Thyroid gland (tissue), 4 donors: ENCODE data around the gene OR2A25. TPM values are rescaled to one million over a fixed set of nuclear protein-coding genes. Genes with fewer than 3 reads are reported as not detected.

Experiments
- DNase-seq, 2 donors: peaks; one replicate each; pipeline ENCODE4 v3.0.0-alpha.2; 2019
- H3K27ac ChIP-seq, 3 donors: fragments of 200-600 bp; sonication (generic); 1 replicate in 2 of 3; 2 replicates in 1 of 3; pipeline ENCODE4 v1.5.1; 2016 to 2019; ENCODE audit warnings: mild to moderate bottlenecking in 1 of 3, moderate library complexity in 1 of 3
- H3K27me3 ChIP-seq: fragments of 200-600 bp; sonication (generic); one replicate; pipeline ENCODE4 v1.5.1; 2019
- H3K36me3 ChIP-seq, 2 donors: fragments of 200-600 bp; sonication (generic); one replicate each; pipeline ENCODE4 v1.5.1; 2016 to 2019
- H3K4me1 ChIP-seq, 2 donors: fragments of 200-600 bp; sonication (generic); one replicate each; pipeline ENCODE4 v1.5.1; 2017 to 2019
- H3K4me3 ChIP-seq, 3 donors: fragments of 200-600 bp; sonication (generic); replicated peaks in 1 of 3; 1 replicate in 2 of 3; 2 replicates in 1 of 3; pipeline ENCODE4 v1.5.1; 2016; ENCODE audit warnings: mild to moderate bottlenecking in 1 of 3
- H3K9me3 ChIP-seq: fragments of 200-600 bp; sonication (generic); one replicate; pipeline ENCODE4 v1.5.1; 2017
- POLR2A ChIP-seq, 2 donors: fragments of 450-650 bp; IDR thresholded peaks; one replicate each; pipeline ENCODE4 v1.6.1; 2017; ENCODE audit warnings: antibody characterized with exemption in 2 of 2, mild to moderate bottlenecking in 2 of 2, moderate library complexity in 1 of 2
- WGBS, 2 donors: methylation state at CpG; one replicate each; pipeline ENCODE4 v1.1.5; 2017; 5-methylcytosine and 5-hydroxymethylcytosine counted together
- intact Hi-C: fragments of 100-400 bp; cut with DNase I; formaldehyde crosslinking; loops from one replicate; pipeline ENCODE4 v1.15.1; 2023
- total RNA-seq, 4 donors: library from RNA; depleted of rRNA; stranded (reverse); fragments of >200 nt; gene quantifications; one replicate each; pipeline ENCODE4 v1.2.3, GENCODE V29; 2016
- TF ChIP-seq, protein P1 (sequence below), 6 experiments: fragments of 200-600 bp in 3 of 6; fragments of 450-650 bp in 3 of 6; sonication (generic) in 3 of 6; IDR thresholded peaks; one replicate each; pipeline ENCODE4 v1.5.1; 2016 to 2019; ENCODE audit warnings: antibody characterized with exemption in 6 of 6, mild to moderate bottlenecking in 2 of 6, inconsistent platforms in 1 of 6, moderate library complexity in 1 of 6

The OR2A25 gene
- total RNA-seq, 4 donors from 2014 or later: not detected

DNA sequence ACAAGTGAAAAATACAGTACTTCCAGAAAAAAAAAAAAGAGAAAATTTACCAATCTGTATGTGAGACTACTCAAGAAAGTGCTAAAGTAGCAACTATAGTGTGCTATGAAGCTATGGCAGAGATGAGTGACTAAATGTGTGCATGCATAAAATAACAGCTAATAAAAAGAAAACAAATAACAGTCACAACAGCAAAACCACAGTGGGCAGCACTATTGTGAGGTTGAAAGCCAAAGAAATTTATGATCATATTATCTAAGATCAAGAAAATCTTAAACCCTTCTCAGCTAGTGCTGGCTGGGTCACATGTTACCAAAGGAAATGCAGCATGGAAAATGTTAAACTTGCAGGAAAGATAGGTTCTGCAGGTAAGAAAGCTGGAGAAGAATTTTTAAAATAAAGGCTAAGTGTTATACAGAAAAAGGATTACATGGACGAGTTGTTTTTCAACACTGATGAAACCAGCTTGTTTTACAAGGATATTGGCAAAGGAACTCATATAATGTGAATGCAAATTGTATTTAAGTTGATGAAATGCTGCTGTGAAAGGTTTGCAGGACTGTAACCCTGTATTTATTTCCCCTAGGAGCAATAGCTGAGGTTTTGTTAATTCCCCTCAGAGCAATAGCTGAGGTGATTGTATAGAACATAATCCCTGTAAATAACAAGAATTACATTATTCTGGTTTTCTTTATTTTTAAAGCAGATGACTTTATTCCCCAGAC, 36.5 kb upstream of the OR2A25 start:
- Histone ChIP-seq H3K27me3 (no peaks in the 10 kb centered on the region), H3K9me3 (no peaks in the 10 kb centered on the region), H3K4me3 (no peak overlapping the region), H3K4me1 (no peaks in the 10 kb centered on the region), H3K36me3 (no peaks in the 10 kb centered on the region), H3K27ac (no peak overlapping the region)
- intact Hi-C loops: no loop called here
- WGBS, 2 donors: 58 to 75% methylated on average over 1 of the region's 1 CpG
- TF ChIP-seq, protein P1, sequence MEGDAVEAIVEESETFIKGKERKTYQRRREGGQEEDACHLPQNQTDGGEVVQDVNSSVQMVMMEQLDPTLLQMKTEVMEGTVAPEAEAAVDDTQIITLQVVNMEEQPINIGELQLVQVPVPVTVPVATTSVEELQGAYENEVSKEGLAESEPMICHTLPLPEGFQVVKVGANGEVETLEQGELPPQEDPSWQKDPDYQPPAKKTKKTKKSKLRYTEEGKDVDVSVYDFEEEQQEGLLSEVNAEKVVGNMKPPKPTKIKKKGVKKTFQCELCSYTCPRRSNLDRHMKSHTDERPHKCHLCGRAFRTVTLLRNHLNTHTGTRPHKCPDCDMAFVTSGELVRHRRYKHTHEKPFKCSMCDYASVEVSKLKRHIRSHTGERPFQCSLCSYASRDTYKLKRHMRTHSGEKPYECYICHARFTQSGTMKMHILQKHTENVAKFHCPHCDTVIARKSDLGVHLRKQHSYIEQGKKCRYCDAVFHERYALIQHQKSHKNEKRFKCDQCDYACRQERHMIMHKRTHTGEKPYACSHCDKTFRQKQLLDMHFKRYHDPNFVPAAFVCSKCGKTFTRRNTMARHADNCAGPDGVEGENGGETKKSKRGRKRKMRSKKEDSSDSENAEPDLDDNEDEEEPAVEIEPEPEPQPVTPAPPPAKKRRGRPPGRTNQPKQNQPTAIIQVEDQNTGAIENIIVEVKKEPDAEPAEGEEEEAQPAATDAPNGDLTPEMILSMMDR (IDR thresholded peaks at IDR 0.05): no peak
- TF ChIP-seq POLR2A (IDR thresholded peaks at IDR 0.05): no peak
- no peak for DNase-seq

DNA sequence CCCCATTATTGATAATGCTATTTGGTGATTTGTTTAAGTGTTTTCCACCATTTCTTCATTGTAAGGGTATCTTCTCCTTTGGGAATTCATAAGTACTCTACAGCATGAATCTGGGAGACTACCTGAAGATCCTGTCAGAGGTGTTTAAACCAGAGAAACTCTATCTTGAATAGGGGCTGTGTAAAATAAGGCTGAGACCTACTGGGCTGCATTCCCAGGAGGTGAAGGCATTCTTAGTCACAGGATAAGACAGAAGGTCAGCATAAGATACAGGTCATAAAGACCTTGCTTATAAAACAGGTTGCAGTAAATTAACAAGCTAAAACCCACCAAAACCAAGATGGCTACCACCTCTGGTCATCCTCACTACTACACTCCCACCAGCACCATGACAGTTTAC, 34.2 kb upstream of the OR2A25 start:
- intact Hi-C loops: no loop called here
- Histone ChIP-seq H3K4me3 (no peak overlapping the region), H3K27ac (no peak overlapping the region), H3K9me3 (no peaks in the 10 kb centered on the region), H3K4me1 (no peaks in the 10 kb centered on the region), H3K36me3 (no peaks in the 10 kb centered on the region), H3K27me3 (no peaks in the 10 kb centered on the region)
- no peak for TF ChIP-seq POLR2A (IDR thresholded peaks at IDR 0.05)
- TF ChIP-seq, protein P1 (IDR thresholded peaks at IDR 0.05): no peak
- DNase-seq: no peak

- Histone ChIP-seq H3K36me3 (no peaks in the 10 kb centered on the region), H3K4me1 (no peaks in the 10 kb centered on the region), H3K27ac (no peak overlapping the region), H3K27me3 (no peaks in the 10 kb centered on the region), H3K4me3 (no peak overlapping the region), H3K9me3 (no peaks in the 10 kb centered on the region)
- no peak for TF ChIP-seq POLR2A (IDR thresholded peaks at IDR 0.05)
- TF ChIP-seq, protein P1 (IDR thresholded peaks at IDR 0.05): no peak
- 91 to 93% methylated on average over 1 of the region's 1 CpG for WGBS, 2 donors
- no peak for DNase-seq
- intact Hi-C loops: no loop called here
Measured at GRCh38 chr7:144036302-144036885, 33.2 kb upstream of the OR2A25 start.

DNA sequence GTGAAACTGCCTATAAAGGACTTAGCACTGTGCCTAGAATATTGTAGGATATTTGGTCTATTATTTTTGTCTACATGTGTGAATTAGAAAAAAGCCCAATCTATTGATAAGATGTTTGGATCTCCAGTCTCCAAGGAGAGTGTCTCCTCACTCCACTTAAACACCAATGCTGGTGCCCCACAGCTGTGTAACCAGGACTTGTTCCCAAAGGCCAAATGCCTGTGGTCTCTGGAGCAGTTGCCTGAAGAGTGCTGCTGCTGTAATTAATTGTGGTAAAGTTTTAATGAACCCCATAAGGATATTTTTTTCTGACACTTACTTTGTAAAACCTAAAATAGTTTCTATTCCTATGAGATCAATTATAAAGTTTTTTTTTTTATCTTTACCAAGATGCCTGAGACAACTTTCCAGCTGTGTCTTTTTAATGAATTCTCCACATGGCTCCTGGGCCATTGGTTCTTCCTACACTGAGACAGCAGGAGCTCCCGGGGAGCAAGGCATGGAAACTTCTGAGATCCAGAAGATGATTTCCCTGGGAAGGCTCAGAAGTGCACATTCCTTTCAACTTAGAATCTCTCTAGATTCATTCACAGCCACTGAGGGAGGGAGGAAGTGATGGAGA, 32.1 kb upstream of the OR2A25 start:
- Histone ChIP-seq H3K27ac (no peak overlapping the region), H3K27me3 (no peaks in the 10 kb centered on the region), H3K4me3 (no peak overlapping the region), H3K4me1 (no peaks in the 10 kb centered on the region), H3K36me3 (no peaks in the 10 kb centered on the region), H3K9me3 (no peaks in the 10 kb centered on the region)
- TF ChIP-seq, protein P1 (IDR thresholded peaks at IDR 0.05): no peak
- no peak for TF ChIP-seq POLR2A (IDR thresholded peaks at IDR 0.05)
- DNase-seq: no peak
- 63 to 64% methylated on average over 1 of the region's 1 CpG for WGBS, 2 donors
- intact Hi-C loops: no loop called here

GRCh38 chr7:144038887-144039286, 30.7 kb upstream of the OR2A25 start:
- Histone ChIP-seq H3K4me3 (no peak overlapping the region), H3K36me3 (no peaks in the 10 kb centered on the region), H3K27me3 (no peaks in the 10 kb centered on the region), H3K9me3 (no peaks in the 10 kb centered on the region), H3K4me1 (no peaks in the 10 kb centered on the region), H3K27ac (no peak overlapping the region)
- DNase-seq: no peak
- TF ChIP-seq, protein P1 (IDR thresholded peaks at IDR 0.05): no peak
- TF ChIP-seq POLR2A (IDR thresholded peaks at IDR 0.05): no peak
- 39 to 41% methylated on average over 4 of the region's 4 CpGs for WGBS, 2 donors
- intact Hi-C loops: no loop called here
